ENCODE data around the gene CSTF1.

CSTF1 gene

GRCh38 chr20:56380375-56380774, 12.1 kb upstream of the CSTF1 start:
- Histone ChIP-seq H3K27me3 (no peaks in the 10 kb centered on the region), H3K9me3 (no peaks in the 10 kb centered on the region), H3K27ac (no peak overlapping the region), H3K36me3 (no peaks in the 10 kb centered on the region), H3K4me3 (no peak overlapping the region), H3K4me1 (no peaks in the 10 kb centered on the region)
- DNase-seq, result no peak
- TF ChIP-seq CTCF (IDR thresholded peaks at IDR 0.05), result no peak
- intact Hi-C loops (cut with DNase I; ENCODE audit: low total_unique reads), result no loop called here

- no peak for TF ChIP-seq CTCF (IDR thresholded peaks at IDR 0.05)
- Histone ChIP-seq H3K4me3 (no peak overlapping the region), H3K4me1 (no peaks in the 10 kb centered on the region), H3K36me3 (no peaks in the 10 kb centered on the region), H3K27me3 (no peaks in the 10 kb centered on the region), H3K27ac (no peak overlapping the region), H3K9me3 (no peaks in the 10 kb centered on the region)
- DNase-seq, result no peak
- intact Hi-C loops (cut with DNase I; ENCODE audit: low total_unique reads), result no loop called here
These were observed 10.9 kb upstream of the CSTF1 start for GRCh38 chr20:56381501-56381900.

- Histone ChIP-seq H3K36me3 (no peaks in the 10 kb centered on the region), H3K9me3 (no peaks in the 10 kb centered on the region), H3K27me3 (no peaks in the 10 kb centered on the region), H3K4me1 (no peaks in the 10 kb centered on the region), H3K27ac (no peak overlapping the region), H3K4me3 (no peak overlapping the region)
- DNase-seq, result no peak
- TF ChIP-seq CTCF (IDR thresholded peaks at IDR 0.05), result no peak
- intact Hi-C loops (cut with DNase I; ENCODE audit: low total_unique reads), result no loop called here
These were observed 9.7 kb upstream of the CSTF1 start for GRCh38 chr20:56382696-56383095.

GRCh38 chr20:56383334-56383733, 9.1 kb upstream of the CSTF1 start:
- no peak for TF ChIP-seq CTCF (IDR thresholded peaks at IDR 0.05)
- intact Hi-C loops (cut with DNase I; ENCODE audit: low total_unique reads), result no loop called here
- no peaks in the 10 kb centered on the region for H3K9me3 ChIP-seq
- no peaks in the 10 kb centered on the region for H3K36me3 ChIP-seq
- no peak for DNase-seq
- H3K27ac ChIP-seq, result no peak overlapping the region
- no peaks in the 10 kb centered on the region for H3K27me3 ChIP-seq
- H3K4me1 ChIP-seq, result no peaks in the 10 kb centered on the region
- no peak overlapping the region for H3K4me3 ChIP-seq

- Histone ChIP-seq H3K9me3 (no peaks in the 10 kb centered on the region), H3K27me3 (no peaks in the 10 kb centered on the region), H3K36me3 (no peaks in the 10 kb centered on the region), H3K27ac (no peak overlapping the region), H3K4me3 (no peak overlapping the region), H3K4me1 (no peaks in the 10 kb centered on the region)
- DNase-seq, result no peak
- no peak for TF ChIP-seq CTCF (IDR thresholded peaks at IDR 0.05)
- intact Hi-C loops (cut with DNase I; ENCODE audit: low total_unique reads), result no loop called here
These were observed 7.3 kb upstream of the CSTF1 start for GRCh38 chr20:56385130-56385529.

GRCh38 chr20:56386219-56386618, 6.2 kb upstream of the CSTF1 start:
- Histone ChIP-seq H3K4me1 (peaks cover 0 to 4% (median 3%) of the 10 kb centered on the region in 4 donors), H3K9me3 (no peaks in the 10 kb centered on the region), H3K27me3 (no peaks in the 10 kb centered on the region), H3K4me3 (no peak overlapping the region), H3K27ac (no peak overlapping the region), H3K36me3 (no peaks in the 10 kb centered on the region)
- DNase-seq, result no peak
- intact Hi-C loops (cut with DNase I; ENCODE audit: low total_unique reads), result no loop called here
- TF ChIP-seq CTCF (IDR thresholded peaks at IDR 0.05), result no peak
